Astrocyte of the hippocampus (primary cell): ENCODE measurements around the gene CCDC57.
"Not testable (repeated sequence)": the region's sequence is repeated elsewhere in the genome, so short reads cannot be mapped to it uniquely, and the experiment has no call there.

Experiments used
- DNase-seq: peaks from one replicate; pipeline ENCODE4 v3.0.0; 2011; ENCODE audit warnings: low read depth, low spot score

Gene CCDC57

DNA sequence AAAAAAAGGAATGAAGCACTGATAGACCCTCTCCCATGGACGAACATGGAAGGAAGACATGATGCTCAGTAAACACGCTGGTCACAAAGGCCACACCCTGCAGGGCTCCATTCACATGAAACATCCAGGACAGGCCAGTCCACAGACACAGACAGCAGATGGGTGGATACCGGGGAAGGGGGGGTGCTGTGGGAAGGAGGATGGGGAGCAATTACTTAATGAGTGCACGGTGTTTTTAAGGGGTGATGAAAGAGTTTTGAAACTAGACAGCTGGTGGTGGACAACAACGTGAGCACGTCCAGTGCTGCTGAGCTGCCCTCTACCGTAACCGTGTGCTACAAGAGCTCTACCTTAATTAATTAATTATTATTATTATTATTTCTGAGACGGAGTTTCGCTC lies 10.2 kb upstream of the CCDC57 start:
- no peak for DNase-seq

DNA sequence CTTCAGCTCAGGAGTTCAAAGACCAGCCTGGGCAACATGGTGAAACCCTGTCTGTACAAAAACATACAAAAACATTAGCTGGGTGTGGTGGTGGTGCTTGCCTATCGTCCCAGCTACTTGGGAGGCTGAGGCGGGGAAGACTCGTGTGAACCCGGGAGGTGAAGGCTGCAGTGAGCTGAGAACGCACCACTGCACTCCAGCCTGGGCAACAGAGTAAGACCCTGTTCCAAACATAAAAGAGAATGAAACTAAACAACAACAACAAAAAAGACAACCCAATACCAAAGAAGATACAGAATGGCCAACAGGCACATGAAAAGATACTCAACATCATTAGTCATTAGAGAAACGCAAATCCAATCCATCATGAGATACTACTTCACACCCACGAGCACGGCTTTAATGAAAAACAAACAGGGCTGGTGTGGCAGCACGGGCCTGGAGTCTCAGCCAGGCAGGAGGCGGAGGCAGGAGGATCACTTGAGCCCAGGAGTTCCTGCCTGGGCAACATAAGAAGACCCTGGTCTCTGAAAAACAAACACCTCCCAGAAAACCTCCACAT lies 8.8 kb upstream of the CCDC57 start:
- no peak for DNase-seq

DNA sequence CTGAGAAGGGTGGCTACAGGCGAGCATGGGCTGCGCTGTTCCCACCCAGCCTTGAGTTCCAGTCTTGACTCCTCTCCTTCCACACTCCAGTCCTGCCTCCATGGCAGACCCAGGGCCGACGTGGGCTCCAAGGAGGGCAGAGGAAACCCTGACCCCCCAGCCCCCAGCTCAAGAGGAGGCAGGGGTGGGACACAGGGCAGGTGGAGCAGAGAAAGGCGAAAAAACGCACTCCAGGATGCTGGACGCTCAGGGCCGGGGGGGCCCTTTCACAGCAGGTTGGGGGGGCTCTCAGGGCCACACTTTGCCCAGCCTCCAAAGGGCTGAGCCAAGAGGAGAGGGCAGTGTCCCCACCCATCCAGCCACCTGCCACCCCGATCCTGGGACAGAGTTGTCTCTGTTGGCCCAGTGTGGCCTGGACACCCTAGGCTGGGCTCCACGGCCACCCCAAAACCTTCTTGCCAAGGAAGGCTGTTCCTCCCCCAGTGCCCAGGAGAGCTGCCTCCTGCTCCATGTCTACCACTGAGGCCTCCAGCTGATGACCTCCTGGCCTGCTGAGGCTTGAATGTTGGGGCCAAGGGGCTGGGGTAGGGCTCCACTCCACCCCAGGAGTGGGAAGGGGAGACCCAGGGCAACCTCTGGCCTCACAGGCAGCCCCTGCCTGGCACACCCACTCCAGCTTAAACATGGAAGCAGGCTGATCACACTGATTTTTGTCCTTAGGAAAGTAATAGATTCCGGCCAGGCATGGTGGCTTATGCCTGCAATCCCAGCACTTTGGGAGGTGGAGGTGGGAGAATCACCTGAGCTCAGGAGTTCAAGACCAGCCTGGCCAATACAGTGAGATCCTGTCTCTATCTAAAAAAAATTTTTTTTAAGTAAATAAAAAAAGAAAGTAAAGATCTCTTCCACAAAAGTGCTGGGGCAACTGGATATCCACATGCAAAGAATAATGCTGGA lies 7.4 kb upstream of the CCDC57 start:
- no peak for DNase-seq

DNA sequence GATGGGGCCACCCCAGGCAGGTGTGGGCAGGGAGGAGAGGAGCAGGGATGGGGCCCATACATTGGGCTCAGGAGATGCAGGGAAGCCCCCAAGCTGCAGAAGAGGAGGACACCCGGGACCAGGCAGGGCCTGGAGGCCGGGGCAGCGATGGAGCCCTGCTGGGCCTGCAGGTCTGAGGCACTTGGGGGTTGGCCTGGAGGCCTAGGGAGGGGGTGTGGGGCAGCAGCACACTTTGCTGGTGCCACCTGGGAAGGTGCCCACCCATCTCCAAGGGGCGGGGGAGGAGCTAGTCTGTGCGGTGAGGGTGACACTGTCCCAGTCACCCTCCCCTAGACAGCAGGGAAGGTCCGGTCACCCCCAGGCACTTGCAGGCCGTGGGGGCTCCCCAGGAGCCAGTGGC lies 6.4 kb upstream of the CCDC57 start:
- DNase-seq = no peak

DNA sequence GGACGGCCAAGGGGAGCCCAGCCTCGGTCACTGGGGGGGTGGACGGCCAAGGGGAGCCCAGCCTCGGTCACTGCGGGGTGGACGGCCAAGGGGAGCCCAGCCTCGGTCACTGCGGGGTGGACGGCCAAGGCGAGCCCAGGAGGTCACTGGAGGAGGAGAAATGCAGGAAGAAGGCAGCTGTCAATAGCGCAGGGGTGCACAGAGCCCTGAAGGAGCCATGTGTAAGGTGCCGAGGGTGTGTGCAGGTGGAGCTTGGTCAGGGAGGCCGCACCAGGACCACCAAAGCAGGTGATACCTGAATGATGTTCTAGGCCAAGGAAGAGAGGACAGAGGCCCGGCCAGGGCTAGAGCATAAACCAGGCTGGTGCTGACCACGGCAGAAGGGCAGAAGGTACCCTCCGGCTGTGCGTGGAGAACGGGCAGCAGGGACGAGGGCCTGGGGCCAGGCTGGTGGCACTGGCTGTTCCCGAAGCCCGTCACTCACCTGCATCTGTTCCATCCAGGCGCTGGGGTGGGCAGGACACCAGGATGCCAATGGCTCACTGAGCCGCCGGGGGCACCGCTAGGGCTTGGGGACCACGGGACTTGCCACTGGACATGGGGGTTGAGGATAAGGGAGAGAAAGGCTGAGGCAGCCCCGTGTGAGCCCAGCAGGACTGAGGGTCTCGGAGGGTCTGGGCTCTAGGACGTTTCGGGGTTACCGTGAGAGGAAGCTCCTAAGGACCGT lies 5.9 kb upstream of the CCDC57 start:
- no peak for DNase-seq

GRCh38 chr17:82217530-82218204 lies 5.0 kb upstream of the CCDC57 start:
- DNase-seq = peak; percentile 92

GRCh38 chr17:82217120-82217529 lies 4.5 kb upstream of the CCDC57 start:
- no peak for DNase-seq

- peak; percentile 77 for DNase-seq
Measured at GRCh38 chr17:82216301-82217119, 3.9 kb upstream of the CCDC57 start.

DNA sequence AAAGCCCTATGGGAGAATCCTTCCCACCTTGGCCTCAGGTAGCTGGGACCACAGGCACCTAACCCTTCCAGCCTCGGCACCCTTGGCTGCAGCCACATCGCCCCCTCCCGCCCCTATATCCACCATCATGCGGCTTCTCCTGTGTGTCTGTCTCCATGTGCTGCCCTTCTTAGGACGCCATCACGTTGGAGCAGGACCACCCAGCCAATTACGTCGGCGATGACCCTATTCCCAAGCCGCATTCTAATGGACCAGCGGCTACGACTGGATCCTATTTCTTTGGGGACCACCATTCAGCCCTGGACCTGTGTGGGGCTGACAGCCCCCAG lies 3.3 kb upstream of the CCDC57 start:
- no peak for DNase-seq

DNA sequence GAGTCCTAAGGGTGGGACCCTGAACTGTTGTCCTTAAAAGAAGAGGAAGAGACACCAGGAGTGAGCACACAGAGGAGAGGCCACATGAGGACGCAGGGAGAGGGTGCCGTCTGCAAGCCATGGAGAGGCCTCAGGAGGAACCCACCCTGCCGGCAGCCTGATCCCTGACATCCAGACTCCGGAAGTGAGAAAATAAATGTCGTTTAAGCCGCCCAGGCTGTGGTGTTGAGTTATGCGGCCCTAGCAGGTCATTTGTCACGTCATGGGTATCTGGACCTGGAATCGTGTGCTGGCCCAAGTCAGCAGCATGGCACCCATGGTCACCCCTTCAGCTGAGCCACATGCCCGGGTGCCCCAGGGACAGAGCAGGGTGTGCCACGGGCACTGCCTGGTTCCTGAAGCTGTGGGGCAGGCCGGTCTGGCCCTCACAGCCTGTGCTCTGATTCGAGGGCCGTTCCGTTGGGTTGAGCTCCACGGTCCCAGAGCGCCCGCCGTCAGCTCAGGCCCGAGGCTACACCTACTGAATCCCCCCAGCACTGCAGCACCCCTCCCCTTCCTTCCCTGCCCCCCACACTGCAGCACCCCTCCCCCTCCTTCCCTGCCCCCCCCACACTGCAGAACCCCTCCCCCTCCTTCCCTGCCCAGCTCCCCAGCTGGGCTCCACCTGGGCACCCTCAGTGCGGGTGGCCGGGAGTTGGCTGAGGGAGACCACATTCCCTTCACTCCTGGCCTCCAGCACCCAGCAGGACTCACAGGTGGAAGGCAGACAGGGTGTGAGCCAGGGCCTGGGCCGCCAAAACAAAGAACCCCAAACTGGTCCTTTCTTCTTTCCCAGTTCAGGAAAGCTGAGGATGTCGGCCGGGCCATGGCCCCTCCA lies 2.7 kb upstream of the CCDC57 start:
- no peak for DNase-seq

DNA sequence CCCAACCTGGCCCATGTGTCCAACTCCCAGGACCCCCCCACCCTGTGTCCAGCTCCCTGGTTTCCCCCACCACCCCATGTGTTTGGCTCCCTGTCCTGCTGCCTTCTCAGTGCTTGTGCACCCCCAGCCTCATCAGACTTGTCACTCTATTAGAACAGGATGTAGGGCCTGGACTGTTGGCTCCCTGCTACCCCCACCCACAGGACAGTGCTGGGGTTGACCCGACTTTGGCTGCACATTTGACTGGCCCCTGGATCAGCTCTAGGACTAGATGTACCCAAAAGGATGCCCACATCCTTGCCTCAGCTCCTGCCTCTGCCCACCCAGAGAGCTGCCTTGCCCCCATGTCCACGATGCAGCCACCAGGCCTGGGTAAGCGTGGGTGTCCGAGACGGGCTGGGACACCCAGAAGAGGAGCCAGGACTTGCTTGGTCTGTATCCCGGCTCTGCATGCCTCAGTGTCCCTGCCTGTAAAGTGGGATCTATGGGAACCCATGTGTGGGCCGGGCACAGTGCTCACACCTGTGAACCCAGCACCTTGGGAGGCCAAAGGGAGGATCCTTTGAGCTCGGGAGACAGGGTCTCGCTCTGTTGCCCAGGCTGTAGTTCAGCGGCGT lies 1.5 kb upstream of the CCDC57 start:
- no peak for DNase-seq

DNA sequence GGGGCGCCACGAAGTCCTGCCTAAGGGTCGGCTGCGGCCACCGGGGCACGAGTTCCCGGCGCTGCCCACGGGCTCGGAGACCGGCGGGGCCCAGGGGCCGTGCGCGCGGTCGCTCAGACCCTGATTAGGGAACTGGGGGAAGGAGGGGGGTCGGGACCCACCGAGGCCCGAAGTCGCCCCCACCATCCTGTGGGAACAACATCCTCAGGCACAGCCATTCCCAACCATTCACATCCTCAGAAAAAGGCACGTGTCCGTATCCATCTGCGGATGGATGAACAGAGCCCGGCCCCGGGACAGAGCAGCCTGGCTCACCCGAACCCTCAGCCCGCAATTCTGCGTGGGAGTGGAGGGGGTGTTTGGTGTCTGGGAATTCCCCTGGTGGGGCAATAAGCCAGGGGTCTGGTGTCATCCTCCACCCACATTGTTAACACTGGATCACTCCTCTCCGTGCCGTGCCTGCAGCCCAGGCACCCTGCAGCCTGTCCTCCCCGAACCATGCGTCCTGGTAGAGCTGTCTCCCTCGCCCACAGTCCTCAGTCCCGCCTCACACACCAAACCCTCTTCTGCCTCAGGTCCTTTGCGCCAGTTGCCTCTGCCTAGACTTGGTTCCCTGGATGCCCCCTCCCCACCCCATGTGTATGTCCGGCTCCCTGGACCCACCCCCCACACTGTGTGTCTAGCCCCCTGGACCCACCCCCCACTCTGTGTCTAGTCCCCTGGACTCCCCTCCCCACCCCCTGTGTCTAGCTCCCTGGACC lies 789 bp upstream of the CCDC57 start:
- peak; percentile 80 for DNase-seq

GRCh38 chr17:82210655-82211054 lies 2.0 kb downstream of the CCDC57 start:
- not testable (repeated sequence) for DNase-seq

DNA sequence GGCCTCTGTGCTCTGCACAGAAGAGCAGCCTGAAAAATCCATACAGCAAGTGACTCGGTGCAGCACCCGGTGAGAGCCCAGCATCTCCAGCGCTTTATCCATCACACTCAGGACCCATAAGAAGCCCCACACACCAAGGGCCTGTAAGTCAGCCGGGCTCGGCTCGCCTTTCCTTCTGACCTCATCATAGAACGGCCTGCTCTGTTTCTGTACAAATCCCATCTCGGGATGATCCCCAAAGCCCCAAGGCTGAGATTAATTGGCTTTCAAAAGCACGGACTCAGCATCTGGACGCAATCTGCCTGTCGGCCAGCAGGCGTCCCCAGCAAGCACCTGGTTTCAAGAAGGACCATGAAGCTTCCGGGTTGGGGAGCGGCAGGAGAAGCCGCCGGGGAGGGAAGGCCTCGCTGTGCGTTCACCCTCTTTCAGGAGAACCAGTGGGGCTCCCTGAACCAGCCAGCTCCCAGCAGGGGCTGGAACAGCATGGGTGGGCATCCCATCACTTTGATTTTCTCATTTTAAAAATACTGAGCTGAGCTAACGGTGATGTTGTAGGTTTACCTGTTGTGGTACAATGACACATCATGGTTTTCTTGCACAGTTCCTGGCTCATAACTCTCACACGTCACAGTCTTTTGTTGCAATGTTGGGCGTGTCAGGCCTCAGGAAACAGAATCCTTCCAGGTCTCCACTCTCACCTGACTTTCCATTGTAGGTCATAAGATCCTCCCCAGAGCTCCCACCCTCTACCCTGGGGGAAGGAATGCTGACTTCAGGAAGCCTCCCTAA lies 6.7 kb downstream of the CCDC57 start:
- DNase-seq = peak; percentile 92

GRCh38 chr17:82204831-82205719 lies 7.6 kb downstream of the CCDC57 start:
- DNase-seq = peak; percentile 76

DNA sequence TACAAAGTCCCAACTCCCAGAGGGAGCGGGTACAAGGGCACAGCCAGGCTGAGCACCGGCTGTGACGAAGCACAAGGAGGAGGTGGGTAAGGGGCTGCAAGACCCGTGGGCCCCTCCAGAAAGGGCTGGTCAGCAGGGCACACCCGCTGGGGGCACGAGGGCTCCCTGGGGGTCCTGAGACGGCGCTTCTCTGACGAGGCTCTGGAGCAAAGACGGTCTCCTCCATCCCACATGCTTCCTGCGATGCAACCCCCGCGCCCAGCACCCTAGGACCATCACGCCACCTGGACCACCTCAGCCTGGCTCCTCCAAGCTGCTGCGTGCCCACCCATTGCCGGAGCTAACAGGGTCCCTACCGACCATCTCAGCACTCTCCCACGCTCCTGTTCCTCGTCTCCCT lies 8.7 kb downstream of the CCDC57 start:
- DNase-seq = no peak

DNA sequence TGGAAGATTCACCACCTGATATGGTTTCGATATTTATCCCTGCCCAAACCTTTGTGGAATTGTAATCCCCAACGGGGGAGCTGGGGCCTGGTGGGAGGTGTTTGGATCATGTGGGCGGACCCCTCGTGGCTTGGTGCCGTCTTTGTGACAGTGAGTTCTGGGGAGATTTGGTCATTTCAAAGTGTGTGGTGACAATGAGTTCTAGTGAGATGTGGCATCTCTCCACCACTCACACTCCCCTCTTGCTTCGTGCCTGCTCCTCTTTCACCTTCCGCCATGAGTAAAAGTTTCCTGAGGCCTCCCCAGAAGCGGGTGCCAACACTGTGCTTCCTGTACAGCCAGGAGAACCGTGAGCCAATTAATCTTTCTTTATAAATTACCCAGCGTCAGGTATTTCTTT lies 9.7 kb downstream of the CCDC57 start:
- DNase-seq = no peak
